Choroid plexus epithelial cell (primary cell): ENCODE measurements around the gene TUBG2.

ENCODE experiments used
- DNase-seq: peaks from one replicate; pipeline ENCODE4 v3.0.0-alpha.2; 2010; ENCODE audit warnings: low read depth
- H3K4me3 ChIP-seq: 2 replicates; pipeline ENCODE4 v1.5.1; 2011; ENCODE audit warnings: low read depth, mild to moderate bottlenecking, control low read depth, low read length, moderate library complexity
- CTCF ChIP-seq: conservative IDR thresholded peaks from 2 replicates; pipeline ENCODE4 v1.5.1; 2011; ENCODE audit warnings: low read depth, mild to moderate bottlenecking, control low read depth, inconsistent platforms, low read length, moderate library complexity

TUBG2 gene

DNA sequence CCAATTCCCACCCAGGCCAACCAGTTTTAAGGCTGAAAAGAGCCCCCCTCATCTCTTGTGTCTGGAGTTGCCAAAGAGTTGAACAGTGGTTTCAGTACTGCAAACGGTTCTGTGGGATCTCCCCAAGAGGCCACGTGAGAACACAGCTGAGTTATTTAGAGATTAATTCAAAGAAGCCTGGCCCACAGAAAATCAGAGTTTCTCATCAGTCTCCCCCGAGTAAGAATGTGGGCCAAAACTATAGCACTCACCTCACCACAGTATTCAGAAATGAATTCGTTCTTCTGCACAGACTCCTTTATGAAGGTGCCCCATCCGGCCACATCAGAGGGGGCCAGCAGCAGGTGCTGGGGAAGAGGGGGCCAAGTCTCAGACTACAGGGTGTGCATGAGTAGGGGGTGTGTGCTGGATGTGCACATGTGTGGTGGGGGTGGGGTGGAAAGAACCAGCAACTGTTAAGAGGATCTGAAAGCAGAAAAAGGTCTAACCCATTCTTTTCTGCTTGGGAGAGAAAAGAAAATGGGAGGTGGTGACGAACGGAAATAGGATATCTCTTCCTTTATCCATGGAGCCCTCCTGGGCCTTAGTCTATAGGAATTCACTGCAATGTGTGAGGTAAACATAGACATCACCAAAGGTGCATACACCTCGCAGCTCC, 45.9 kb downstream of the TUBG2 start:
- no peak overlapping the region for H3K4me3 ChIP-seq
- TF ChIP-seq CTCF = no peak
- DNase-seq = no peak

DNA sequence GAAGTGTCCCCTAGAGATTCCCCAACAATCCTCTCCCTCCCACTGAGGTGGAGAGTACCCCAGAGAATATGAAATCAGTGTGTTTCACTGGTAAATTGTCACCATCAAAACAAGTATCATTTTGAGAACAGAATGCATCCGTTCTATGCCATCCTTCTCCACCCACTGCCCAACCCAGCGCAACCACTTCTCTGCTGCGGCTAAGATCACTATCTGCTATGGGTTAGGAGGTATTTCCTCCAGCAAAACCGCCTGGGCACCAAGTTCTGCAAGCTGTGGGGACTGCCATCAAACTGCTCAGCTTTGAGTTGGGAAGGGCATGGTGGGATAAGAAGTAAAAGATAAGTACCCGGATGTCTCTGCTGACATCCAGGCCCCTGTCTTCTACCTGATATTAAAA, 47.6 kb downstream of the TUBG2 start:
- DNase-seq = no peak
- no peak overlapping the region for H3K4me3 ChIP-seq
- no peak for TF ChIP-seq CTCF

- no peak for DNase-seq
- no peak for TF ChIP-seq CTCF
- no peak overlapping the region for H3K4me3 ChIP-seq
Measured at GRCh38 chr17:42708588-42708987, 49.5 kb downstream of the TUBG2 start.

- no peak for TF ChIP-seq CTCF
- H3K4me3 ChIP-seq = no peak overlapping the region
- no peak for DNase-seq
Measured at GRCh38 chr17:42709561-42709960, 50.5 kb downstream of the TUBG2 start.
